ENCODE data around the gene DACH1. TPM values are rescaled to one million over a fixed set of nuclear protein-coding genes. Genes with fewer than 3 reads are reported as not detected.

The DACH1 gene
- total and polyA plus RNA-seq, 11 donors = 1.2 to 3.8 (median 2.1) TPM

DNA sequence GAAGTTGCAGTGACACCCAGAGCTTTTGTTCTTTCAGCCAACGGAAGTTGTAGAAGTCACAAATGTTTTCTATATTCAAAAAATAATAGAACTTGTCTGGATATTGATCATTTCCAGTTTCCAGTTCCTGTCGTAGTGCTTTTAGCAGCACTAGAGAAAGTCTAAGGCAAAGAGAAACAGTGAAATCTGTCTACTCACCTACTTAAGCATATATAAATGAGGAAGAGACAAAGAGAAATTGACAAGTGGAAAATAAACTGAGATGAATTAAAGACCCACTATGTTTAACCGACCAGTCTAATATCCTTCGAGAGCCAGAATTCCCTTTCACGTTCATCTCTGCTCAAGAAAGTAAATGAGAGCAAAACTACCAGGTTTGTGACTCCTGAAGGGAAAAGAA lies 36.7 kb downstream of the DACH1 start:
- H3K9me3 ChIP-seq = peaks cover 0 to 6% (median 0%) of the 10 kb centered on the region in 12 donors
- 63 to 77% (median 71%) methylated on average over 5 of the region's 5 CpGs for WGBS, 4 donors
- intact Hi-C loops (cut with DNase I) = no loop called here

DNA sequence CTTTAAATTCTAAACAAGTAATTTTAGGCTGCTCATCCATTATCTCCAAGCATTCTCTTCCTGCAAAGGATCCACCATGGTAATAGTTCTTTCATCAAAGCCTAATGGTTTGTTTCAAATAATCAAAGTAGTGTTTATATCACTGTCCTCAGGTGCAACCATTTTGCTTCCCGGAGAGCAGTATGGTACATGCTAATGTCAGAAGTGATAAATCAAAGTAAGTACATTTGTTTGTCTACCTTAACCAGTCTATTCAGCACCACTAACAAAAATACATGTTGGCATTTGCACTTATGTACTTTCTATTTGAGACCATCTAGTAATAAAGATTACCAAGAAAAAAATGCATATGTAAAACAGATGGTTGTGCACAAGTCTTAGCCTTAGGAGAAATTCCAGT lies 37.5 kb downstream of the DACH1 start:
- peaks cover 0 to 7% (median 0%) of the 10 kb centered on the region in 12 donors for H3K9me3 ChIP-seq
- 89 to 91% (median 90%) methylated on average over 1 of the region's 1 CpG for WGBS, 4 donors
- no peaks in the 10 kb centered on the region for H3K27me3 ChIP-seq
- H3K4me1 ChIP-seq = peaks cover 0 to 7% (median 0%) of the 10 kb centered on the region in 12 donors
- no peak overlapping the region for H3K27ac ChIP-seq
- ATAC-seq (no peak), DNase-seq (no peak)
- H3K4me3 ChIP-seq = no peak overlapping the region
- TF ChIP-seq, protein P1, sequence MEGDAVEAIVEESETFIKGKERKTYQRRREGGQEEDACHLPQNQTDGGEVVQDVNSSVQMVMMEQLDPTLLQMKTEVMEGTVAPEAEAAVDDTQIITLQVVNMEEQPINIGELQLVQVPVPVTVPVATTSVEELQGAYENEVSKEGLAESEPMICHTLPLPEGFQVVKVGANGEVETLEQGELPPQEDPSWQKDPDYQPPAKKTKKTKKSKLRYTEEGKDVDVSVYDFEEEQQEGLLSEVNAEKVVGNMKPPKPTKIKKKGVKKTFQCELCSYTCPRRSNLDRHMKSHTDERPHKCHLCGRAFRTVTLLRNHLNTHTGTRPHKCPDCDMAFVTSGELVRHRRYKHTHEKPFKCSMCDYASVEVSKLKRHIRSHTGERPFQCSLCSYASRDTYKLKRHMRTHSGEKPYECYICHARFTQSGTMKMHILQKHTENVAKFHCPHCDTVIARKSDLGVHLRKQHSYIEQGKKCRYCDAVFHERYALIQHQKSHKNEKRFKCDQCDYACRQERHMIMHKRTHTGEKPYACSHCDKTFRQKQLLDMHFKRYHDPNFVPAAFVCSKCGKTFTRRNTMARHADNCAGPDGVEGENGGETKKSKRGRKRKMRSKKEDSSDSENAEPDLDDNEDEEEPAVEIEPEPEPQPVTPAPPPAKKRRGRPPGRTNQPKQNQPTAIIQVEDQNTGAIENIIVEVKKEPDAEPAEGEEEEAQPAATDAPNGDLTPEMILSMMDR (IDR thresholded peaks at IDR 0.05) = no peak
- TF ChIP-seq POLR2A (IDR thresholded peaks at IDR 0.05) = no peak
- intact Hi-C loops (cut with DNase I) = no loop called here
- H3K36me3 ChIP-seq = no peaks in the 10 kb centered on the region

More for the DNA sequence above, 36.7 kb downstream of the DACH1 start:
- Histone ChIP-seq H3K27ac (no peak overlapping the region), H3K27me3 (no peaks in the 10 kb centered on the region), H3K36me3 (no peaks in the 10 kb centered on the region), H3K4me1 (peaks cover 0 to 7% (median 0%) of the 10 kb centered on the region in 12 donors), H3K4me3 (no peak overlapping the region)
- DNase-seq = no peak
- ATAC-seq = no peak
- TF ChIP-seq, protein P1 (IDR thresholded peaks at IDR 0.05) = no peak
- TF ChIP-seq POLR2A (IDR thresholded peaks at IDR 0.05) = no peak

DNA sequence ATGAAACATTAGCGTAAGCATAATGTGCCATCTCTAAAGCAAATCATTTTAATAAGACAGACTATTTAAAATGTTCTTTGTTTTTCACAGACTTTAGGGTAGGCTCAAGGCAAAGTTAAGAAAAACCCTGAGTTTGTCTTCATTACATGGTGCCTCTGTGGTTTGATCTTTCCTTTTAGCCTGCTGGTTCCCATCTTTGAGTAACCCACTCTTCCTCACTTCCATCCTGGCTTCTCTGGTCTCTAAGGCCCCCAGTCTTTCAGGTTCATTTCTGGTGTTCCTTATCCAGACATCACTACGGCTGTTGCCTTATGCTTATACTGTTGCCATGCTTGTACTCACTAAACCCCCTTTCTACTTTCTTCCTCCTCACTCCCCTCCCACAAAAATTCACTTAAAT lies 38.4 kb downstream of the DACH1 start:
- ATAC-seq (no peak), DNase-seq (no peak)
- intact Hi-C loops (cut with DNase I) = no loop called here
- TF ChIP-seq, protein P1 (IDR thresholded peaks at IDR 0.05) = no peak
- TF ChIP-seq POLR2A (IDR thresholded peaks at IDR 0.05) = no peak
- no peak overlapping the region for H3K27ac ChIP-seq
- H3K36me3 ChIP-seq = no peaks in the 10 kb centered on the region
- WGBS, 4 donors = 86 to 95% (median 92%) methylated on average over 2 of the region's 2 CpGs
- peaks cover 0 to 7% (median 0%) of the 10 kb centered on the region in 12 donors for H3K4me1 ChIP-seq
- H3K9me3 ChIP-seq = peaks cover 0 to 7% (median 0%) of the 10 kb centered on the region in 12 donors
- H3K4me3 ChIP-seq = no peak overlapping the region
- no peaks in the 10 kb centered on the region for H3K27me3 ChIP-seq

DNA sequence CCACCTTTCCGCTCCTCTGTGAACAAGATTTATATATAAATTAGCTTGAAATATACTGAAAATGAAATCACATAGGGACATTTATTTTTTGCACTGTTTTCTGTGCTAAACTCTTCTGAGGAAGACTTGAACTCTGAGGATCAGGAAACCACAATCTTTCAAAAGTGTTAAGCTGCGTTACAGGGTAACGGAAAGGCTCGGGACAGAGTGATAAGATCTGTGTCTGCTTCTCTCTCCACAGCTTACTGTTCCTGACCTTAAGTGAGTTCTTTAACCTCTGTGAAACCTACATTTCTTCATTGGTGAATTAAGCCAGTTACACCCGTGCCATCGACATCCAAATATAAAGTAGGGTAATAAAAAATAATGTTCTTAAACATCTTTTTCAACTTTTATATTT lies 38.9 kb downstream of the DACH1 start:
- TF ChIP-seq, protein P1 (IDR thresholded peaks at IDR 0.05) = no peak
- TF ChIP-seq POLR2A (IDR thresholded peaks at IDR 0.05) = no peak
- Histone ChIP-seq H3K9me3 (peaks cover 0 to 7% (median 0%) of the 10 kb centered on the region in 12 donors), H3K27ac (no peak overlapping the region), H3K4me1 (peaks cover 0 to 7% (median 0%) of the 10 kb centered on the region in 12 donors), H3K27me3 (no peaks in the 10 kb centered on the region), H3K4me3 (no peak overlapping the region), H3K36me3 (no peaks in the 10 kb centered on the region)
- ATAC-seq (no peak), DNase-seq (no peak)
- intact Hi-C loops (cut with DNase I) = no loop called here
- 57 to 65% (median 60%) methylated on average over 6 of the region's 6 CpGs for WGBS, 4 donors
